Right atrium auricular region (tissue), 2 donors: ENCODE results near the gene DRG1. TPM values are rescaled to one million over a fixed set of nuclear protein-coding genes. Genes with fewer than 3 reads are reported as not detected.

ENCODE experiments used
- DNase-seq: peaks from one replicate; pipeline ENCODE4 v3.0.0-alpha.2; 2019; ENCODE audit warnings: low spot score
- H3K27ac ChIP-seq, 2 donors: fragments of 200-600 bp; sonication (generic); 1 replicate in 1 of 2; 2 replicates in 1 of 2; pipeline ENCODE4 v1.5.1; 2016 to 2019
- H3K27me3 ChIP-seq, 2 donors: fragments of 200-600 bp; sonication (generic); one replicate each; pipeline versions ENCODE4 v1.5.1 to v1.6.0; 2017 to 2019
- H3K36me3 ChIP-seq: fragments of 200-600 bp; sonication (generic); one replicate; pipeline ENCODE4 v1.5.1; 2016
- H3K4me1 ChIP-seq, 2 donors: fragments of 200-600 bp; sonication (generic); one replicate each; pipeline versions ENCODE4 v1.5.1 to v1.6.0; 2017 to 2019
- H3K4me3 ChIP-seq, 2 donors: fragments of 200-600 bp; sonication (generic); 1 replicate in 1 of 2; 2 replicates in 1 of 2; pipeline ENCODE4 v1.5.1; 2017 to 2019; ENCODE audit warnings: mild to moderate bottlenecking in 1 of 2, moderate library complexity in 1 of 2
- H3K9me3 ChIP-seq, 2 donors: fragments of 200-600 bp; sonication (generic); one replicate each; pipeline ENCODE4 v1.5.1; 2019
- total RNA-seq, 2 donors: library from RNA; depleted of rRNA; stranded (reverse); fragments of >200 nt; gene quantifications; one replicate each; pipeline ENCODE4 v1.1.0, GENCODE V29; 2016
- TF ChIP-seq, protein P1 (sequence below), 2 donors: fragments of 200-600 bp; sonication (generic); IDR thresholded peaks; one replicate each; pipeline ENCODE4 v1.5.1; 2019; ENCODE audit warnings: antibody characterized with exemption in 2 of 2

Gene DRG1, protein sequence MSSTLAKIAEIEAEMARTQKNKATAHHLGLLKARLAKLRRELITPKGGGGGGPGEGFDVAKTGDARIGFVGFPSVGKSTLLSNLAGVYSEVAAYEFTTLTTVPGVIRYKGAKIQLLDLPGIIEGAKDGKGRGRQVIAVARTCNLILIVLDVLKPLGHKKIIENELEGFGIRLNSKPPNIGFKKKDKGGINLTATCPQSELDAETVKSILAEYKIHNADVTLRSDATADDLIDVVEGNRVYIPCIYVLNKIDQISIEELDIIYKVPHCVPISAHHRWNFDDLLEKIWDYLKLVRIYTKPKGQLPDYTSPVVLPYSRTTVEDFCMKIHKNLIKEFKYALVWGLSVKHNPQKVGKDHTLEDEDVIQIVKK
- 10 to 100 TPM; 63.6 to 95.7 TPM for total RNA-seq

DNA sequence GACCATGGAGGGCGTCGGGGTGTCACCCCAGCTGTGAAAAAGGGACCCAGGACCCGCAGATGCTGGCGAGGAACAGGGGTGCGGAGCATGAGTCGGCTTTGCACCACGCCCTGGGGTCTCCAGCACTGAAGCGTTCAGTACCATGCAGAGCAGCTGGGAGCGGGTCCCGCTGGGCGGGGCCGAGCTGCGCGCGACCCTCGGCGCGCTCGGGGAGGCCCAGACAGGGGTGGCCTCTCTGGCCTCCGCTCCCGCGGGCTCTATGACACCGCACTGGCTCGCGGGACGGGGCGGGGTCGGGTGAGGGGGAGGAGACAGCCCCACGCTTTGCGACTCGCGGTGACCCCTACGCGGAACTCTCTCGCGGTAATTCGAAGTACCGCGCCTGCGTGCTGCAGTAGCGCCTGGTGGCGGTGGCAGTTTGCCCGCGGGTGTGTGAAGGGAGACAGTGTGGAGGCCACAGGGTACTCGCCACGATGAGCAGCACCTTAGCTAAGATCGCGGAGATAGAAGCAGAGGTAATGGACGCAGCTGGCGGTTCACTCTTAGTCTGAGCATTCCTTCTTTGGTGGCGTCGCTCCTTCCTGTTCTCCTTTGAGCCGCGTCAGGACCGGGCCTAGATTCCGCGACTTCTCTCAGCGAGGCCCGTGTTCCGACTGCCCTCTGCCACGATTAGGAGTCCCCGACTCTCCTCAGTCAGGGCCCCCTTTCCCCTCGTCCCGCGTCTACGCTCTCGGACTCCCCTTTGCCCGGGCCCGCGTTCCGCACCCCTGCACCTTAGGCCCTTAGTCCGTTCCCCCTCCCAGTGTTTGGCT is at the start of gene DRG1:
Gene DRG1 (plus strand): TSS at position 394 of the 812 bp plus-strand sequence. CDS start 80 bp downstream, at position 474.
- Histone ChIP-seq H3K4me3 (peak within 1 kb of the TSS; percentile 72 to 83), H3K36me3 (peaks cover 18% of the 10 kb centered on the region), H3K4me1 (peaks cover 0 to 14% of the 10 kb centered on the region in 2 donors), H3K9me3 (no peaks in the 10 kb centered on the region), H3K27ac (peak within 1 kb of the TSS; percentile 83 to 88), H3K27me3 (no peaks in the 10 kb centered on the region)
- peak; percentile 96 for DNase-seq
- TF ChIP-seq, protein P1, sequence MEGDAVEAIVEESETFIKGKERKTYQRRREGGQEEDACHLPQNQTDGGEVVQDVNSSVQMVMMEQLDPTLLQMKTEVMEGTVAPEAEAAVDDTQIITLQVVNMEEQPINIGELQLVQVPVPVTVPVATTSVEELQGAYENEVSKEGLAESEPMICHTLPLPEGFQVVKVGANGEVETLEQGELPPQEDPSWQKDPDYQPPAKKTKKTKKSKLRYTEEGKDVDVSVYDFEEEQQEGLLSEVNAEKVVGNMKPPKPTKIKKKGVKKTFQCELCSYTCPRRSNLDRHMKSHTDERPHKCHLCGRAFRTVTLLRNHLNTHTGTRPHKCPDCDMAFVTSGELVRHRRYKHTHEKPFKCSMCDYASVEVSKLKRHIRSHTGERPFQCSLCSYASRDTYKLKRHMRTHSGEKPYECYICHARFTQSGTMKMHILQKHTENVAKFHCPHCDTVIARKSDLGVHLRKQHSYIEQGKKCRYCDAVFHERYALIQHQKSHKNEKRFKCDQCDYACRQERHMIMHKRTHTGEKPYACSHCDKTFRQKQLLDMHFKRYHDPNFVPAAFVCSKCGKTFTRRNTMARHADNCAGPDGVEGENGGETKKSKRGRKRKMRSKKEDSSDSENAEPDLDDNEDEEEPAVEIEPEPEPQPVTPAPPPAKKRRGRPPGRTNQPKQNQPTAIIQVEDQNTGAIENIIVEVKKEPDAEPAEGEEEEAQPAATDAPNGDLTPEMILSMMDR (IDR thresholded peaks at IDR 0.05): peak in 1 of 2 donors; percentile 39

DNA sequence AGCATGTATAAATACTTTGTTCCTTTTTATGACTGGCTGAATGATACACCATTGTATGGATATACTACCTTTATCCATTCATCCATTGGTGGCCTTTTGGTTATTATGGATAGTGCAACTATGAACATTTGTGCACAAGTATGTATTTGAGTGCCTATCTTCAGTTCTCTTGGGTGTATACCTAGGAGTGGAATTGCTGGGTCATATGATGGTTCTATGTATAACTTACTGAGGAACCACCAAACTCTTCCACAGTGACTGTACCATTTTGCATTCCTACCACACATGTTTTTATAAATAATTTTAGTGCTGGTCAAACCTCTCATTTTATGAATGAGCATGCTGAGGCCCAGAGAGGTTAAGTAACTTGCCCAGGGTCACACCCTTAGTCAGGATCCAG is 49.4 kb upstream of the DRG1 start:
- Histone ChIP-seq H3K27me3 (no peaks in the 10 kb centered on the region), H3K36me3 (no peaks in the 10 kb centered on the region), H3K4me3 (no peak overlapping the region), H3K9me3 (no peaks in the 10 kb centered on the region), H3K27ac (no peak overlapping the region), H3K4me1 (peaks cover 0 to 17% of the 10 kb centered on the region in 2 donors)
- TF ChIP-seq, protein P1 (IDR thresholded peaks at IDR 0.05): no peak
- DNase-seq: no peak

DNA sequence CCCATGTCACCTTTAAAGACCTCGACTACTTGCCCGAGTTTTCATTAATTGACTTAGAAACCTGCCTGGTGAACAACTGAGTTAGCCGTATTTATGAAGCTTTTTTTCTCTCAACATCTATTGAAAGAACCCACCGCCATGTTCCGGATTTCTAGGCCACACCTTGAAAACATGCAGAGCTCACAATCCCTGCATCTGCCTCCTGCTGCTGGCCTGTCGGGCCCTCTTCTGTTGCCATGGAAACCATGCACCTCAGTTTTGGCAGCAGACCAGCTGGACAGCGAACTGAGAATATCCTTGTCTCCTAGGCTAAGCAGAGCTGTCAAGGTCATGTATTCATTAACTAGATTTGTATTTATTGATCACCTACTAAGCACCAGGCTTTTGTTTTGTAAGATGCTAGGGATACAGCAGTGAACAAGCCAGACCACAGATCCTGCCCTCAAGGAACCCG is 49.0 kb upstream of the DRG1 start:
- Histone ChIP-seq H3K27me3 (no peaks in the 10 kb centered on the region), H3K9me3 (no peaks in the 10 kb centered on the region), H3K36me3 (no peaks in the 10 kb centered on the region), H3K4me3 (no peak overlapping the region), H3K27ac (no peak overlapping the region), H3K4me1 (peaks cover 0 to 12% of the 10 kb centered on the region in 2 donors)
- TF ChIP-seq, protein P1 (IDR thresholded peaks at IDR 0.05): no peak
- DNase-seq: no peak

DNA sequence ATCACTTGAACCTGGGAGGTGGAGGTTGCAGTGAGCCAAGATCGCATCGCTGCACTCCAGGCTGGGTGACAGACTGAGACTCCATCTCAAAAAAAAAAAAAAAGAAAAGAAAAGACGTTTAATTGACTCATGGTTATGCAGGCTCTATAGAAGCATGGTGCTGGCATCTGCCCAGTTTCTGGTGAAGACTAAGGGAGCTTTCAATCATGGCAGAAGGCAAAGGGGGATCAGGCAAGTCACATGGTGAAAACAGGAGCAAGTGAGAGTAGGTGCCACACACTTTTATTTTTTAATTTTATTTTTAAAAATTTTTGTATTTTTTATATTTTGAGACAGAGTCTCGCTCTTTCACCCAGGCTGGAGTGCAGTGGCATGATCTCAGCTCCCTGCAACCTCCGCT is 44.9 kb upstream of the DRG1 start:
- Histone ChIP-seq H3K36me3 (no peaks in the 10 kb centered on the region), H3K27ac (no peak overlapping the region), H3K27me3 (no peaks in the 10 kb centered on the region), H3K4me3 (no peak overlapping the region), H3K9me3 (no peaks in the 10 kb centered on the region), H3K4me1 (no peaks in the 10 kb centered on the region)
- no peak for DNase-seq
- TF ChIP-seq, protein P1 (IDR thresholded peaks at IDR 0.05): no peak

DNA sequence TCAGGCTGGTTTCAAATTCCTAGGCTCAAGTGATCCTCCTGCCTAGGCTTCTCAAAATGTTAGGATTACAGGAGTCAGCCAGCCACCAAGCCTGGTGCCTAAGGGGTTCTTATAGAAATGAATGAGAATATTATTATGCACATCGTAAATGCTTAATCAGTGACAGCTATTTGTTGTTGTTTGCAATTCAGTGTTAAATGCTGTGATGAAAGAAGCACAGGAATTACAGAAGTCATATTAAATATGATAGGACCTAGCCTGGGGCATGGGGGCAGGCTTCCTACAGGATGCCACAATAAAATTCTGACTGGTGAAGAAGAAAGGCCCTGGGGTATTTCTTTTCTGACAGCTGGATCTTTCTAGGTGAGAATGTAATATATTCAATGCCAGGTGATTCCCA is 39.4 kb upstream of the DRG1 start:
- TF ChIP-seq, protein P1 (IDR thresholded peaks at IDR 0.05): no peak
- Histone ChIP-seq H3K4me3 (no peak overlapping the region), H3K4me1 (no peaks in the 10 kb centered on the region), H3K9me3 (no peaks in the 10 kb centered on the region), H3K27me3 (no peaks in the 10 kb centered on the region), H3K36me3 (no peaks in the 10 kb centered on the region), H3K27ac (no peak overlapping the region)
- DNase-seq: no peak
